A673 (cell line): Measurements from ENCODE around the gene GSAP. TPM values are rescaled to one million over a fixed set of nuclear protein-coding genes. Genes with fewer than 3 reads are reported as not detected.
"Not testable (repeated sequence)": the region's sequence is repeated elsewhere in the genome, so short reads cannot be mapped to it uniquely, and the experiment has no call there.

Source experiments
- BruUV-seq: library from RNA; stranded (reverse); fragments of 400-500 nt; replicated peaks from 2 replicates; lab custom pipeline; 2021; lab: Mats Ljungman, UMichigan
- CTCF ChIA-PET: fragments of 300-600 bp; sonication (Branson Sonifier 250); formaldehyde crosslinking; loops from one replicate; lab custom pipeline; 2022; ENCODE audit warnings: antibody characterized with exemption; lab: Charles Lee
- POLR2A ChIA-PET: fragments of 300-600 bp; sonication (Branson Sonifier 250); formaldehyde crosslinking; loops from one replicate; lab custom pipeline; 2022; ENCODE audit warnings: antibody characterized with exemption; ENCODE audit not compliant: low non-redundant PET; lab: Charles Lee
- DNase-seq: peaks from one replicate; pipeline ENCODE4 v3.0.0-alpha.2; 2015; ENCODE audit warnings: low spot score
- H3K27ac ChIP-seq: fragments of 200-600 bp; sonication (generic); 2 replicates; pipeline ENCODE4 v1.5.1; 2016; ENCODE audit warnings: mixed run types, low read depth, mild to moderate bottlenecking, mixed read lengths, antibody characterized with exemption, low read length; ENCODE audit not compliant: poor library complexity, severe bottlenecking
- H3K27me3 ChIP-seq: fragments of 200-600 bp; sonication (generic); replicated peaks from 2 replicates; pipeline ENCODE4 v1.6.1; 2017; ENCODE audit warnings: mixed run types, low read depth, mild to moderate bottlenecking, mixed read lengths, antibody characterized with exemption, low read length; ENCODE audit not compliant: insufficient read depth, poor library complexity
- H3K36me3 ChIP-seq: fragments of 200-600 bp; sonication (generic); 2 replicates; pipeline ENCODE4 v1.6.1; 2016; ENCODE audit warnings: mixed run types, mild to moderate bottlenecking, mixed read lengths, antibody characterized with exemption, low read length; ENCODE audit not compliant: insufficient read depth, poor library complexity, severe bottlenecking
- H3K4me1 ChIP-seq: fragments of 200-600 bp; sonication (generic); 2 replicates; pipeline ENCODE4 v1.6.1; 2017; ENCODE audit warnings: mixed run types, mild to moderate bottlenecking, mixed read lengths, antibody characterized with exemption, low read length; ENCODE audit not compliant: insufficient read depth, poor library complexity, severe bottlenecking
- H3K4me3 ChIP-seq: fragments of 200-600 bp; sonication (generic); 2 replicates; pipeline ENCODE4 v1.5.1; 2016; ENCODE audit warnings: low read depth, mixed run types, mild to moderate bottlenecking, mixed read lengths, low read length; ENCODE audit not compliant: poor library complexity, severe bottlenecking
- H3K9me3 ChIP-seq: fragments of 200-600 bp; sonication (generic); 2 replicates; pipeline ENCODE4 v1.6.1; 2016; ENCODE audit warnings: mixed run types, low read depth, mild to moderate bottlenecking, mixed read lengths, antibody characterized with exemption, low read length; ENCODE audit not compliant: poor library complexity, severe bottlenecking
- CTCF ChIP-seq: fragments of 300-800, 200-600 bp; sonication (generic); conservative IDR thresholded peaks from 2 replicates; pipeline ENCODE4 v1.5.1; 2017; ENCODE audit warnings: low read depth, mild to moderate bottlenecking, antibody characterized with exemption, low read length, moderate library complexity, mixed read lengths
- EZH2 ChIP-seq: fragments of 200-600 bp; sonication (generic); IDR thresholded peaks from 2 replicates; pipeline ENCODE4 v1.6.1; 2017; ENCODE audit warnings: borderline replicate concordance, low read depth, mild to moderate bottlenecking, mixed read lengths, antibody characterized with exemption, low read length; ENCODE audit not compliant: poor library complexity, severe bottlenecking
- intact Hi-C: fragments of 100-400 bp; cut with micrococcal nuclease; formaldehyde crosslinking; loops from one replicate; pipeline ENCODE4 v1.10.0; 2022; ENCODE audit not compliant: unreplicated experiment
- total RNA-seq: library from RNA; stranded (reverse); gene quantifications from 2 replicates; pipeline ENCODE4 v1.2.3, GENCODE V29; 2021

Gene GSAP
- total RNA-seq, 1 experiment from 2014 or later: 0.15 TPM

GRCh38 chr7:77284005-77284404 lies 132.1 kb downstream of the GSAP start:
- no peak overlapping the region for H3K27ac ChIP-seq
- intact Hi-C loops: no loop called here
- POLR2A ChIA-PET: no interaction called here
- no peak for TF ChIP-seq CTCF
- no peak for TF ChIP-seq EZH2
- DNase-seq: no peak
- H3K36me3 ChIP-seq: no peaks in the 10 kb centered on the region
- CTCF ChIA-PET: no interaction called here
- H3K9me3 ChIP-seq: no peaks in the 10 kb centered on the region
- no peaks in the 10 kb centered on the region for H3K27me3 ChIP-seq
- no peak overlapping the region for H3K4me3 ChIP-seq
- no peaks in the 10 kb centered on the region for H3K4me1 ChIP-seq
- no TSS peak for BruUV-seq

- no peak overlapping the region for H3K27ac ChIP-seq
- intact Hi-C loops: no loop called here
- no peaks in the 10 kb centered on the region for H3K9me3 ChIP-seq
- H3K36me3 ChIP-seq: no peaks in the 10 kb centered on the region
- no peaks in the 10 kb centered on the region for H3K27me3 ChIP-seq
- no TSS peak for BruUV-seq
- no peaks in the 10 kb centered on the region for H3K4me1 ChIP-seq
- no peak for DNase-seq
- no peak for TF ChIP-seq EZH2
- no peak for TF ChIP-seq CTCF
- H3K4me3 ChIP-seq: no peak overlapping the region
- CTCF ChIA-PET: no interaction called here
- POLR2A ChIA-PET: no interaction called here
Observed at GRCh38 chr7:77282897-77283296, 133.3 kb downstream of the GSAP start.

GRCh38 chr7:77281780-77282478 lies 134.2 kb downstream of the GSAP start:
- ChIA-PET POLR2A (no interaction called here), CTCF (no interaction called here)
- Histone ChIP-seq H3K9me3 (no peaks in the 10 kb centered on the region), H3K4me1 (no peaks in the 10 kb centered on the region), H3K4me3 (no peak overlapping the region), H3K27me3 (no peaks in the 10 kb centered on the region), H3K27ac (no peak overlapping the region), H3K36me3 (no peaks in the 10 kb centered on the region)
- intact Hi-C loops: no loop called here
- no TSS peak for BruUV-seq
- no peak for DNase-seq
- no peak for TF ChIP-seq EZH2

- ChIA-PET CTCF (no interaction called here), POLR2A (interaction anchor here (0.7 kb wide), 1 partner anchor 93 kb away, joined by 3 read pairs; no protein-coding TSS in a partner anchor)
- Histone ChIP-seq H3K36me3 (no peaks in the 10 kb centered on the region), H3K27ac (no peak overlapping the region), H3K27me3 (no peaks in the 10 kb centered on the region), H3K9me3 (no peaks in the 10 kb centered on the region), H3K4me3 (no peak overlapping the region), H3K4me1 (no peaks in the 10 kb centered on the region)
- intact Hi-C loops: no loop called here
- no peak for DNase-seq
- BruUV-seq: no TSS peak
- no peak for TF ChIP-seq EZH2
- TF ChIP-seq CTCF: no peak
Observed at GRCh38 chr7:77276120-77276519, 140.0 kb downstream of the GSAP start.

- H3K4me1 ChIP-seq, intact Hi-C loops, H3K36me3 ChIP-seq, H3K9me3 ChIP-seq, H3K4me3 ChIP-seq, BruUV-seq, H3K27me3 ChIP-seq, H3K27ac ChIP-seq, DNase-seq, CTCF ChIA-PET: not testable (repeated sequence)
- POLR2A ChIA-PET: interaction anchor here (0.7 kb wide), 1 partner anchor 94 kb away, joined by 3 read pairs; no protein-coding TSS in a partner anchor
Observed at GRCh38 chr7:77275663-77276062, 140.5 kb downstream of the GSAP start.
